ENCODE measurements around the gene LRRC30.

The LRRC30 gene

DNA sequence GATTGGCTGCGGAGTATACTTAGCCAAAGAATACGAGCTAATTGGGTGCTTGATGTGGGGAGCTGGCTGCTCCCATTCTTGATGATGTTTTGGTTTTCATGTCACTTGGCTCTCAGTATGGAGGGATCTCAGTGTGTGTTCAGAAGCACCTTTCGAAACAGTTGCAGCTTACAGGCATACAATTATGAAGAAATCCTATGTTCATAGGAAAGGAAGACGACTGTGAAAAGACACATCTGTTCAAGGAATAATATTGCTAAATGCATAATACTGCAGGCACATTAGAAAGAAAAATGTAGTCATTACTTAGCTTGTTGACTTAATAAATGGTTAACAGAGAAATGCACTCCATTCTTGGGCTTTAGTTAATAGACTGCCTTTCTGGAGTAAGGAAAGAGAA is 4.1 kb downstream of the LRRC30 start:
- Histone ChIP-seq H3K79me2 (ENCODE audit: low read length) (no peaks in the 10 kb centered on the region), H3K27me3 (replicated peaks; ENCODE audit: insufficient read depth, low read length) (no peaks in the 10 kb centered on the region), H3K27ac (ENCODE audit: low read length) (no peak overlapping the region), H3K4me2 (ENCODE audit: low read depth, low read length) (no peak overlapping the region), H3K4me1 (ENCODE audit: low read length) (no peaks in the 10 kb centered on the region), H3F3A (ENCODE audit: insufficient read depth, low read length) (no peaks in the 10 kb centered on the region), H4K20me1 (ENCODE audit: insufficient read depth, low read length) (no peaks in the 10 kb centered on the region), H3K9ac (ENCODE audit: low read length) (no peak overlapping the region), H3K9me2 (replicated peaks; ENCODE audit: insufficient read depth, low read length) (no peaks in the 10 kb centered on the region), H3K4me3 (ENCODE audit: low read length) (no peak overlapping the region), H3K36me3 (replicated peaks; ENCODE audit: insufficient read depth, low read length) (no peaks in the 10 kb centered on the region), H2AFZ (ENCODE audit: low read length) (no peak overlapping the region), H3K9me3 (replicated peaks; ENCODE audit: insufficient read depth, low read length) (no peaks in the 10 kb centered on the region)
- TF ChIP-seq, protein P1, sequence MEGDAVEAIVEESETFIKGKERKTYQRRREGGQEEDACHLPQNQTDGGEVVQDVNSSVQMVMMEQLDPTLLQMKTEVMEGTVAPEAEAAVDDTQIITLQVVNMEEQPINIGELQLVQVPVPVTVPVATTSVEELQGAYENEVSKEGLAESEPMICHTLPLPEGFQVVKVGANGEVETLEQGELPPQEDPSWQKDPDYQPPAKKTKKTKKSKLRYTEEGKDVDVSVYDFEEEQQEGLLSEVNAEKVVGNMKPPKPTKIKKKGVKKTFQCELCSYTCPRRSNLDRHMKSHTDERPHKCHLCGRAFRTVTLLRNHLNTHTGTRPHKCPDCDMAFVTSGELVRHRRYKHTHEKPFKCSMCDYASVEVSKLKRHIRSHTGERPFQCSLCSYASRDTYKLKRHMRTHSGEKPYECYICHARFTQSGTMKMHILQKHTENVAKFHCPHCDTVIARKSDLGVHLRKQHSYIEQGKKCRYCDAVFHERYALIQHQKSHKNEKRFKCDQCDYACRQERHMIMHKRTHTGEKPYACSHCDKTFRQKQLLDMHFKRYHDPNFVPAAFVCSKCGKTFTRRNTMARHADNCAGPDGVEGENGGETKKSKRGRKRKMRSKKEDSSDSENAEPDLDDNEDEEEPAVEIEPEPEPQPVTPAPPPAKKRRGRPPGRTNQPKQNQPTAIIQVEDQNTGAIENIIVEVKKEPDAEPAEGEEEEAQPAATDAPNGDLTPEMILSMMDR (IDR thresholded peaks at IDR 0.05; ENCODE audit: low read length): no peak
- TF ChIP-seq EZH2 (optimal IDR thresholded peaks at IDR 0.05; ENCODE audit: low read depth, low read length) (no peak), EZH2phosphoT487 (IDR thresholded peaks at IDR 0.05; ENCODE audit: low read length) (no peak)
- no peak for DNase-seq

DNA sequence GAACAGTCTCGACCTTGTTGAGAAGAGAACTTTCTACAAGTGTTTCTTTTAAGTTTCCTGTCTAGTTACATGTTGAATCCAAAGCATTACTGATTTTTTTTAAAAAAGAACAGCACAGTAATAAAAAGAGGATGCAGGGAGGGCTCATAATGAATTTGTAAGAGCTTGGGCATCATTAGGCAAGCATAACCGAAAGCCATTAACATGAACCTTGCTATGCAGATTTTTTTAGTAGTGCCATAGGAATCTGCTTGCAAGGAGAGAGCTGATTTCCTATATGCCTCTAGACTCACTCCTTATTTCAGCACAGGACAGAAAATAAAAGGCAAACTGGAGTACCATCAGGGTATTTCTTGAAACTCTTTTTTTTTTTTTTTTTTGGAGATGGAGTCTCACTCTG is 5.2 kb downstream of the LRRC30 start:
- no peaks in the 10 kb centered on the region for H3F3A ChIP-seq (ENCODE audit: insufficient read depth, low read length)
- no peak overlapping the region for H3K4me3 ChIP-seq (ENCODE audit: low read length)
- H3K79me2 ChIP-seq (ENCODE audit: low read length): no peaks in the 10 kb centered on the region
- H3K4me2 ChIP-seq (ENCODE audit: low read depth, low read length): no peak overlapping the region
- H3K9me3 ChIP-seq (replicated peaks; ENCODE audit: insufficient read depth, low read length): no peaks in the 10 kb centered on the region
- H3K27me3 ChIP-seq (replicated peaks; ENCODE audit: insufficient read depth, low read length): no peaks in the 10 kb centered on the region
- no peaks in the 10 kb centered on the region for H4K20me1 ChIP-seq (ENCODE audit: insufficient read depth, low read length)
- no peak overlapping the region for H3K9ac ChIP-seq (ENCODE audit: low read length)
- TF ChIP-seq, protein P1 (IDR thresholded peaks at IDR 0.05; ENCODE audit: low read length): no peak
- TF ChIP-seq EZH2 (optimal IDR thresholded peaks at IDR 0.05; ENCODE audit: low read depth, low read length) (no peak), EZH2phosphoT487 (IDR thresholded peaks at IDR 0.05; ENCODE audit: low read length) (no peak)
- H3K9me2 ChIP-seq (replicated peaks; ENCODE audit: insufficient read depth, low read length): no peaks in the 10 kb centered on the region
- no peak overlapping the region for H3K27ac ChIP-seq (ENCODE audit: low read length)
- H2AFZ ChIP-seq (ENCODE audit: low read length): no peak overlapping the region
- no peaks in the 10 kb centered on the region for H3K36me3 ChIP-seq (replicated peaks; ENCODE audit: insufficient read depth, low read length)
- DNase-seq: no peak
- no peaks in the 10 kb centered on the region for H3K4me1 ChIP-seq (ENCODE audit: low read length)

DNA sequence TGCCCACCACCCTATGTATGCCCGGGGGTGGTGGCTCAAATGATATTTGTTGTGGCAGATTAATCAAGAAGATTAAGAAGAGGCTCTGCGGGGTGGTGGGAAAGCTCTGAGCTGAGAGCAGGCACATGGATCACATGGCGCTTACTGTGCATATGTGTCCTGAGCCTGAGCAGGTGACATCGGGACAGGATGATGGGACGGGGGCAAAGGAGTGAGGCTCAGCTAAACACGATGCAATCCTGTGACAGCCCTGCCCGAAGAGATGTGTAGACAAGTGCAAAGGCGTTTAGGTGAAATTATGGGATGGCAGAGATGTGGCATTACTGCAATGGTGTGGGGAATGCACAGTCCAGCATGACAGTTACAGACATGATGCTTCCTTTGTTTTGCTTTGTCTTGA is 6.0 kb downstream of the LRRC30 start:
- H3K9me2 ChIP-seq (replicated peaks; ENCODE audit: insufficient read depth, low read length): no peaks in the 10 kb centered on the region
- no peak overlapping the region for H3K27ac ChIP-seq (ENCODE audit: low read length)
- H3K36me3 ChIP-seq (replicated peaks; ENCODE audit: insufficient read depth, low read length): no peaks in the 10 kb centered on the region
- no peaks in the 10 kb centered on the region for H3F3A ChIP-seq (ENCODE audit: insufficient read depth, low read length)
- no peak overlapping the region for H2AFZ ChIP-seq (ENCODE audit: low read length)
- no peaks in the 10 kb centered on the region for H3K27me3 ChIP-seq (replicated peaks; ENCODE audit: insufficient read depth, low read length)
- no peaks in the 10 kb centered on the region for H3K79me2 ChIP-seq (ENCODE audit: low read length)
- no peak overlapping the region for H3K9ac ChIP-seq (ENCODE audit: low read length)
- H3K4me3 ChIP-seq (ENCODE audit: low read length): no peak overlapping the region
- H3K4me2 ChIP-seq (ENCODE audit: low read depth, low read length): no peak overlapping the region
- TF ChIP-seq, protein P1 (IDR thresholded peaks at IDR 0.05; ENCODE audit: low read length): no peak
- TF ChIP-seq EZH2 (optimal IDR thresholded peaks at IDR 0.05; ENCODE audit: low read depth, low read length): no peak
- no peaks in the 10 kb centered on the region for H3K9me3 ChIP-seq (replicated peaks; ENCODE audit: insufficient read depth, low read length)
- DNase-seq: no peak
- no peaks in the 10 kb centered on the region for H4K20me1 ChIP-seq (ENCODE audit: insufficient read depth, low read length)
- no peaks in the 10 kb centered on the region for H3K4me1 ChIP-seq (ENCODE audit: low read length)
